GM21447 (cell line): ENCODE data around the gene HINFP.
"Not testable (repeated sequence)": the region's sequence is repeated elsewhere in the genome, so short reads cannot be mapped to it uniquely, and the experiment has no call there.

Source experiments
- ATAC-seq: cut with Tn5 transposase; IDR thresholded peaks from one replicate; pipeline ENCODE4 v1.9.1; 2021; ENCODE audit not compliant: unreplicated experiment

The HINFP gene

GRCh38 chr11:119117004-119117706 is 4.2 kb upstream of the HINFP start:
- ATAC-seq: no peak

- no peak for ATAC-seq
Observed at GRCh38 chr11:119118227-119118626, 3.2 kb upstream of the HINFP start.

- no peak for ATAC-seq
Observed at GRCh38 chr11:119118946-119119345, 2.4 kb upstream of the HINFP start.

GRCh38 chr11:119120639-119121007 is 757 bp upstream of the HINFP start:
- no peak for ATAC-seq

- no peak for ATAC-seq
Observed at GRCh38 chr11:119121811-119122124, 388 bp downstream of the HINFP start.

GRCh38 chr11:119125821-119126220 is 4.4 kb downstream of the HINFP start:
- ATAC-seq: no peak

- ATAC-seq: no peak
Observed at GRCh38 chr11:119126675-119127268, 5.4 kb downstream of the HINFP start.

GRCh38 chr11:119130662-119131061 is 9.3 kb downstream of the HINFP start:
- no peak for ATAC-seq

- no peak for ATAC-seq
Observed at GRCh38 chr11:119134389-119134978, 13.1 kb downstream of the HINFP start.

GRCh38 chr11:119139276-119139675 is 17.9 kb downstream of the HINFP start:
- not testable (repeated sequence) for ATAC-seq

- ATAC-seq: no peak
Observed at GRCh38 chr11:119144825-119145486, 23.6 kb downstream of the HINFP start.

- no peak for ATAC-seq
Observed at GRCh38 chr11:119145551-119145950, 24.2 kb downstream of the HINFP start.

GRCh38 chr11:119147604-119148333 is 26.4 kb downstream of the HINFP start:
- ATAC-seq: no peak

GRCh38 chr11:119148720-119149017 is 27.3 kb downstream of the HINFP start:
- no peak for ATAC-seq

- no peak for ATAC-seq
Observed at GRCh38 chr11:119149018-119149785, 27.8 kb downstream of the HINFP start, which contains the start of gene ABCG4. Gene ABCG4 (plus strand): TSS chr11:119149052. CDS start chr11:119149966, 914 bp downstream.

GRCh38 chr11:119149786-119150275 is 28.5 kb downstream of the HINFP start:
- ATAC-seq: no peak

GRCh38 chr11:119152043-119152442 is 30.7 kb downstream of the HINFP start:
- no peak for ATAC-seq

- ATAC-seq: no peak
Observed at GRCh38 chr11:119152604-119153003, 31.2 kb downstream of the HINFP start.

- ATAC-seq: no peak
Observed at GRCh38 chr11:119153049-119153818, 31.9 kb downstream of the HINFP start.

GRCh38 chr11:119154178-119154577 is 32.8 kb downstream of the HINFP start:
- ATAC-seq: no peak
